Measurements from ENCODE around the gene LCN15.
A peak's percentile ranks its signal among the peaks of the same experiment; 100 is the strongest.
"Not testable (repeated sequence)": the region's sequence is repeated elsewhere in the genome, so short reads cannot be mapped to it uniquely, and the experiment has no call there.

DNA sequence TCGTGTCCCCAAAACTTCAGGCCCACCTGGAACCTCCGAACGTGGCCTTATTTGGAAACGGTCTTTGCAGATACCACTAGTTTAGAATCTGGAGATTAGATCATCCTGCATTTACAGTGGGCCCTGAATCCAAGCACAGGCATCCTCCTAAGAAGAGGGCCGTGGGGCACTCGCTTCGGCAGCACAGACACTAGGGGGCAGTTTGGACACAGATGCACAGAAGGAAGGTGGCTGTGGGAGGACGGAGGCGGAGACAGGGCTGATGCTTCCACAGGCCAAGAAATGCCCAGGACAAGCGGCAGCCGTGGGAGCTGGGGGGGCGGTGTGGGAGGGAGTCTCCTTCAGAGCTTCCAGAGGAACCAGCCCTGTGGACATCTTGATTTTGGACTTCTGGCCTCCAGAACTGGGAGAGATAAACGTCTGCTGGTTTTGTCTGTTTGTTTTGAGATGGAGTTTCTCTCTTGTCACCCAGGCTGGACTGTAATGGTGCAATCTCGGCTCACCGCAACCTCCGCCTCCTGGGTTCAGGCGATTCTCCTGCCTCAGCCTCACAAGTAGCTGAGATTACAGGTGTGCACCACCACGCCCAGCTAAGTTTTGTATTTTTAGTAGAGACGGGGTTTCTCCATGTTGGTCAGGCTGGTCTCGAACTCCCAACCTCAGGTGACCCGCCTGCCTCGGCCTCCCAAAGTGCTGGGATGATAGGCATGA, 3.3 kb downstream of the LCN15 start:
- TF ChIP-seq POLR2A (IDR thresholded peaks at IDR 0.05); POLR2AphosphoS5 (IDR thresholded peaks at IDR 0.05); EP300 (IDR thresholded peaks at IDR 0.05; ENCODE audit: low read depth): not testable (repeated sequence)
- peak; percentile 23 to 43 (median 31) for TF ChIP-seq CTCF (IDR thresholded peaks at IDR 0.05)

All from transverse colon (tissue), 4 donors.